Activated CD4-positive, alpha-beta T cell treated with anti-CD3 and anti-CD28 coated beads, Interleukin-2, amount 10 ng/mL, durations not matched to agents 7 days and 5 days (primary cell): ENCODE data around the gene NUP43. TPM values are rescaled to one million over a fixed set of nuclear protein-coding genes. Genes with fewer than 3 reads are reported as not detected.
"Not testable (repeated sequence)": the region's sequence is repeated elsewhere in the genome, so short reads cannot be mapped to it uniquely, and the experiment has no call there.

ENCODE experiments used
- CTCF ChIA-PET: fragments of 350-600 bp; sonication (Branson Sonifier 250); formaldehyde crosslinking; loops from one replicate; lab custom pipeline; 2021; ENCODE audit warnings: antibody characterized with exemption; lab: Charles Lee
- POLR2A ChIA-PET: fragments of 350-600 bp; sonication (Branson Sonifier 250); formaldehyde crosslinking; loops from one replicate; lab custom pipeline; 2021; ENCODE audit warnings: antibody characterized with exemption; lab: Charles Lee
- DNase-seq: peaks from one replicate; pipeline ENCODE4 v3.0.0-alpha.2; 2020
- H3K27ac Mint-ChIP-seq: one replicate; pipeline ENCODE4 v1.8.0; 2021; ENCODE audit warnings: mild to moderate bottlenecking, moderate library complexity, mixed read lengths
- H3K27me3 Mint-ChIP-seq: one replicate; pipeline ENCODE4 v1.8.0; 2021; ENCODE audit warnings: mixed read lengths
- H3K36me3 Mint-ChIP-seq: one replicate; pipeline ENCODE4 v1.8.0; 2021; ENCODE audit warnings: low read depth, mixed read lengths
- H3K4me1 Mint-ChIP-seq: one replicate; pipeline ENCODE4 v1.8.0; 2021; ENCODE audit warnings: mixed read lengths
- H3K4me3 Mint-ChIP-seq: one replicate; pipeline ENCODE4 v1.8.0; 2021; ENCODE audit warnings: mild to moderate bottlenecking, moderate library complexity, mixed read lengths
- H3K9me3 Mint-ChIP-seq: one replicate; pipeline ENCODE4 v1.8.0; 2021; ENCODE audit warnings: mixed read lengths
- total RNA-seq, 2 experiments: library from RNA; stranded (reverse); gene quantifications; one replicate each; pipeline ENCODE4 v1.2.3, GENCODE V29; 2021

Gene NUP43
- total RNA-seq, 2 experiments from 2014 or later, result 59.9 to 74.6 TPM

DNA sequence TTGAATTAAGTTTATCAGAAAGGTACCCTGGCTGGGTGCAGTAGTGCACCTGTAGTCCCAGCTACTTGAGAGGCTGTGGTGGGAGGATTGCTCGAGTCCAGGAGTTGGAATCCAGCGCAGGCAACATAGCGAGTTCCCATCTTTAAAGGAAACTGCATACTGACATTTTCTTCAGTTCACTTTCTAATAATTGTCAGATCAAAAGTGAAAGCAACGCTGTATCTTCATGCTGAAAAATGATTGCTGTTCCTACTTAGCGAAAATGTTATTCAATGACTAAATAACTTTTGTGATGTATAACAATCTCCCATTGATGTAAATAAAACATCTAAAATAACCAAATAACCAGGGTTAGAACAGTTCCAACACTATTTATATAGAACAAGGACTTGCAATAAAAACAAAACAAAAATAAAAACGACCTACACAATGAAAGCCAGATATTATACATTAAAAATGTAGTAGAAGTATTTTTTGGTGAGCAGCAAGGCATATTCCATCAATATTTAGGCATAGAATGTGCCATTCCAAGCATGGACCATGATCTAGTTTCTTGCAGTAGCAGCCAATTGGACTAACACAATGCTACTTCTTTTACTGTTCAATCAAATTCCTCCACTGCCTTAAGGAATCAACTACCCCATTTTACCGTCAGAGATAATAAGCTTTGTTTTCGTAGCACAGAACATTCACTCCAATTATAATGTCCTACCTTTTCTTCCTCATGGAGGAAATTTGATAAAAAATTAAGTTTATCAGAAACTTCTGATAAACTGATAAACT is 30.0 kb downstream of the NUP43 start:
- H3K27me3 Mint-ChIP-seq, result no peaks in the 10 kb centered on the region
- DNase-seq, result no peak
- H3K9me3 Mint-ChIP-seq, result no peaks in the 10 kb centered on the region
- ChIA-PET CTCF (interaction anchor here (1.6 kb wide), 1 partner anchor 11 kb away, joined by 10 read pairs; no protein-coding TSS in a partner anchor), POLR2A (interaction anchor here (0.7 kb wide), 1 partner anchor 12 kb away, joined by 3 read pairs; no protein-coding TSS in a partner anchor)
- H3K36me3 Mint-ChIP-seq, result peaks cover 26% of the 10 kb centered on the region
- peak overlapping the region; percentile 96 for H3K27ac Mint-ChIP-seq
- peaks cover 42% of the 10 kb centered on the region for H3K4me1 Mint-ChIP-seq
- H3K4me3 Mint-ChIP-seq, result peak overlapping the region; percentile 90

DNA sequence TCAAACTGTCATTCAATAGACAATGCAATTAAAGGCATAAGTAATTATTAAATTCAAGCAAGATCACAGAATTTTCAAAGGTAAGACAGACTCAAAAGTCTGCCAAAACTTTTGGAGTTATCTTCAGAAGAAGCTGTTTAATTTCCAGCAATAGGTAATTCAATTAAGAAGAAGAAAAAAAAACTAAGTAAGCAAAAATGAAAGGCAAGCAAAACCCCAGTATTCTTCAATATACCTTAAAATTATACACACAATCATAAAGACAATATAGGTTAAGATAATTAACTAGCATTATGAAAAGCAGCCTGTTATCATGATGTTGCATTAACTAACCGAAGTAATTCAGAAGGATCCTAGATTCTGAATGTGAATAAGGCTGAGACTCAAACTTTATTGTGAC is 31.9 kb downstream of the NUP43 start:
- Mint-ChIP-seq H3K9me3 (no peaks in the 10 kb centered on the region), H3K36me3 (peaks cover 31% of the 10 kb centered on the region), H3K27me3 (no peaks in the 10 kb centered on the region), H3K4me1 (peaks cover 47% of the 10 kb centered on the region), H3K27ac (no peak overlapping the region), H3K4me3 (no peak overlapping the region)
- POLR2A ChIA-PET, result no interaction called here
- DNase-seq, result no peak
- CTCF ChIA-PET, result interaction anchor here (0.9 kb wide), 1 partner anchor 9 kb away, joined by 5 read pairs; no protein-coding TSS in a partner anchor

DNA sequence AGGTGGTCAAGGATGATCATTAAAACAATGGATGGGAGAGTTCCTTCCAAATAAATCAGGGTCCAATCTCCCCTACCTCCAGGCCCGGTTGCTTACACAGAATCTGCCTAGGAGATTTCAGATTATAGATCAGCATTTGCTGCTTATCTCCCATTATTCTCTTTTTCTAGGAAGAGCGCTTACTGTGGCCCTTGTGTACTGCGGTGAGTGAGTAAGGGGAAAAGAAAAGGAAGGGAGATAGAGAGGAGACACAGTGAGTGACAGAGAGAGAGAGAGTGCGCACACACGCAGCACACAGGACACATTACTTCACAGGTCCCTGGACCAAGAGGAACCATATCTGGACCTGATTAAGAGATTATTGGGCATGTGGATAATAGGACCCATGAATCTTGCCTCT is 34.6 kb downstream of the NUP43 start:
- H3K4me1 Mint-ChIP-seq, result peaks cover 44% of the 10 kb centered on the region
- H3K36me3 Mint-ChIP-seq, result peaks cover 30% of the 10 kb centered on the region
- ChIA-PET CTCF (no interaction called here), POLR2A (no interaction called here)
- no peaks in the 10 kb centered on the region for H3K9me3 Mint-ChIP-seq
- no peaks in the 10 kb centered on the region for H3K27me3 Mint-ChIP-seq
- no peak overlapping the region for H3K4me3 Mint-ChIP-seq
- DNase-seq, result no peak
- peak overlapping the region; percentile 36 for H3K27ac Mint-ChIP-seq

DNA sequence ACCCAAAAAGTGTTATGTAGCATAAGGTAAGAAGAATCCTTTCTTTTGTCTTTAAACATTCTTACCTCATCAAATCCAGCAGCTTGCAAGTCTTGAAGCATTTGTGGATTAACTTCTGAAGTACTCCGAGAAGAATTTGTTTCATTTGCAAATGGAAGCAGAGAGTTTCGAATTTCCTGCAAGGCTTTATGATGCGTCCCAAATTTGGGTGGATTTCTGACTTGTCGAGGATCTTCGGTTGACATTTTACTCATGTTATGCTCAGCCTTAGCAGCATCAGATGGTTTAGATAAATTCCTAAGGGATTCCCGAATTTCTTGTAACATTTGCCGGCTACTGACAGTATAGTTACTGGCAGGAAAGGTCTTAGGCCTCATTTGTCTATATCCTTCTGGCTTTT is 44.6 kb downstream of the NUP43 start:
- peaks cover 29% of the 10 kb centered on the region for H3K4me1 Mint-ChIP-seq
- no peak for DNase-seq
- no peaks in the 10 kb centered on the region for H3K27me3 Mint-ChIP-seq
- H3K4me3 Mint-ChIP-seq, result no peak overlapping the region
- CTCF ChIA-PET, result no interaction called here
- no peak overlapping the region for H3K27ac Mint-ChIP-seq
- no peaks in the 10 kb centered on the region for H3K9me3 Mint-ChIP-seq
- POLR2A ChIA-PET, result no interaction called here
- peaks cover 22% of the 10 kb centered on the region for H3K36me3 Mint-ChIP-seq

DNA sequence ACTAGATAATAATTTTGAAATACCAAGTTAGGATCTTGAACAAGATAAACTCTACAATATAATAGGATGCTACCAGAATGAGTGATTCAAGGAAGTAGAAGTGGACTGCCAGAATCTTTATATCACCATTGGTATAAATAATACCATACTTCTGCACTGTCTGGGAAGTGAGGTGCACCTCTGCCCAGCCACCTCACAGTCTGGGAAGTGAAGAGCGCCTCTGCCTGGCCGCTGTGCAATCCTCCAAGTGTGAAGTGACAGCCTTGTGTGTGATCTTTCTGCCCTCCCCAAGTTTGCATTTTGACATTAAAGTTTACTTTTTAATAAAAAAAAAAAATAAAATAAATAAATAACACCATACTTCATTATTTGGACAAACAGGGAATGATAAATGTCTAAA is 47.2 kb downstream of the NUP43 start:
- Mint-ChIP-seq H3K27me3 (no peaks in the 10 kb centered on the region), H3K36me3 (peaks cover 21% of the 10 kb centered on the region), H3K4me1 (peaks cover 23% of the 10 kb centered on the region), H3K4me3 (no peak overlapping the region), H3K9me3 (no peaks in the 10 kb centered on the region), H3K27ac (no peak overlapping the region)
- no peak for DNase-seq
- CTCF ChIA-PET, result interaction anchor here (0.7 kb wide), 1 partner anchor 48 kb away, joined by 4 read pairs; no protein-coding TSS in a partner anchor
- POLR2A ChIA-PET, result no interaction called here

DNA sequence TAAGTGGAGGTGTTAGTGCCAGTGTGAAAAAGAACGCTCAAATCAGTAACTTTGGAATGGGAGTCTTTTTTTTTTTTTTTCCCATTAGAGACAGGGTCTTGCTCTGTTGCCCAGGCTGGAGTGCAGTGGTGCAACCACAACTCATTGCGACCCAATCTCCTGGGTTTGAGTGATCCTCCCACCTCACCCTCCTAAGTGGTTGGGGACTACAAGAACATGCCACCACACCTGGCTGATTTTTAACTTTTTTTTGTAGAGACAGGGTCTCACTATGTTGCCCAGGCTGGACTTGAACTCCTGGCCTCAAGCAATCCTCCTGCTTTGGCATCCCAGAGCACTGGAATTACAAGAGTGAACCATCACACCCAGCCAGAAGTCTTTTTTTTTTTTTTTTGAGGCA is 48.2 kb downstream of the NUP43 start:
- Mint-ChIP-seq H3K27ac (no peak overlapping the region), H3K4me1 (peaks cover 19% of the 10 kb centered on the region), H3K9me3 (no peaks in the 10 kb centered on the region), H3K4me3 (no peak overlapping the region), H3K27me3 (no peaks in the 10 kb centered on the region), H3K36me3 (peaks cover 25% of the 10 kb centered on the region)
- DNase-seq, result no peak
- CTCF ChIA-PET, result interaction anchor here (0.6 to 1.1 kb wide), 2 partner anchors 36 to 461 kb away, joined by 3 to 4 read pairs; no protein-coding TSS in a partner anchor
- POLR2A ChIA-PET, result no interaction called here

DNA sequence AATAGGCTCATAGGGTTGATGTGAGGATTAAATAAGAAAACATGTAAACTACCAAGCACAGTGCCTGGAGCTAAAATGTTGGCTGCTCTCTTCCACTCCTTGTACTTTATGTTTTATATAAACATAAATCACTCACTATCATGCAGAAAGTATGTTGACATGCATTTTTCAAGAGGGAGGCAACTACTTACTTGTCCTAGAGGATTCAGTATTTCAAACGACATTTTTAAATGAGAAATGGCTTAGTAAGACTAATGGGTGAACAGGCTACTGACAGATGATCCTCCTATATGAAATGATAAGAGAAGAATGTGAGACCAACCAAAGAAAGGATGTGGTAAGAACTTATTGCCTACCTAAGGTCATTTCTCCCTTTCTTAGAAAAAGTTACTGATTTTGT is 49.4 kb downstream of the NUP43 start:
- no peak overlapping the region for H3K4me3 Mint-ChIP-seq
- ChIA-PET POLR2A (no interaction called here), CTCF (no interaction called here)
- H3K27me3 Mint-ChIP-seq, result no peaks in the 10 kb centered on the region
- no peaks in the 10 kb centered on the region for H3K9me3 Mint-ChIP-seq
- no peak overlapping the region for H3K27ac Mint-ChIP-seq
- H3K36me3 Mint-ChIP-seq, result peaks cover 33% of the 10 kb centered on the region
- peaks cover 19% of the 10 kb centered on the region for H3K4me1 Mint-ChIP-seq
- no peak for DNase-seq

DNA sequence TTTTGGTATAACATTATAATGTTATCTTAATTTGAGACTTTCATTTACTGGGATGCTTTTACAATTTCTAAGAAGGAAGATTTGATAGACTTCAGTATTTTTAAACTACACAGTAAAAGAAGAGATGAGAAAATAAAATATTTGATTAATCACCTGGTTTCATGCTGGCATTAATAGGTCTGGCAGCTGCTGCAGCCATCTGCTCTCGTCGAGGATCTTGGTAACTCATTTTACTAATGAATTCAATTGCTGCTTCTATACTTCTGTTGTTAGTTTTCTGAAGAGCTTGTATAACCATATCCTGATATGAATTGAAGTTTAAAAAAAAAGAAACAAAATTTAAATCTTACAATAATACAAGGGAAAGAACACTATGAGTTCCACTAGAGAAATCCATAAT is 51.4 kb downstream of the NUP43 start:
- Mint-ChIP-seq H3K36me3 (peaks cover 34% of the 10 kb centered on the region), H3K27ac (no peak overlapping the region), H3K4me3 (no peak overlapping the region), H3K4me1 (peaks cover 18% of the 10 kb centered on the region), H3K9me3 (no peaks in the 10 kb centered on the region), H3K27me3 (no peaks in the 10 kb centered on the region)
- CTCF ChIA-PET, result interaction anchor here (1.0 kb wide), 1 partner anchor 17 kb away, joined by 3 read pairs; no protein-coding TSS in a partner anchor
- no peak for DNase-seq
- POLR2A ChIA-PET, result no interaction called here

DNA sequence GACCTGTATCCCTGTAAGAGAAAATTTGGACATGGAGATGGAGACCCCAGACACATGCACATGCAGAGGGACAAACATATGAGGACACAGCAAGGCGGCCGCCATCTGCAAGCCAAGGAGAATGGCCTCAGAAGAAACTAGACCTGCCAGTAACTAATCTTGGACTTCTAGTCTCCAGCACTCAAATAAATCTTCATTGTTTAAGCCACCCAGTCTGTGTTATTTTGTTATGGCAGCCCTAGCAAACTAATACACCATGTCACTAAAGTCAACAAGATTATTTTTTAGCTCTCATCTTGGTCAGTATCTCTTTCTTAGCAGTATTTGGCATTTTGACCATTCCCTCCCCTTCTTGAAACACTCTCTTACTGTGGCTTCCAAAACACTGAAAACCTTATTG is 55.1 kb downstream of the NUP43 start:
- no peak for DNase-seq
- ChIA-PET CTCF (no interaction called here), POLR2A (no interaction called here)
- Mint-ChIP-seq H3K9me3 (no peaks in the 10 kb centered on the region), H3K27me3 (no peaks in the 10 kb centered on the region), H3K4me3 (no peak overlapping the region), H3K36me3 (peaks cover 43% of the 10 kb centered on the region), H3K27ac (no peak overlapping the region), H3K4me1 (peaks cover 26% of the 10 kb centered on the region)

DNA sequence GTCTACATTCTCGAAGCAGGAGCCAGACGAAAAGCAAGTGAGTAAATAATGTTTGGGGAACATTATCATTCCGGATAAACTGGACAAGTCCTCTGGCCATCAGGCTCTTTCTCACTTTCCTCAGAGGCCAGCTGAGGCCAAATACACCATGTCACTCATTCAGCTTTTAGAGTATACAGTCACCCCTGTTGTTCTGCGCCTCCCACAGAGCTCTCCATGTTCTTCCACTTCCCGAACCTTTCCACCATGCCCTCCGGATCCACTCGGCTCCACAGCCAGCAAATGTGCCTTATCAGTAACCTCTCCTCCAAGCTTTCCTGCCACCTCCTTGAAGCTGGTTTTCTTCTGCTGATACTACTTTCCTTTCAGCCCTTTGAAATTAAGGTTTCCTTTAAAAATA is 60.1 kb downstream of the NUP43 start:
- POLR2A ChIA-PET, result interaction anchor here (0.7 kb wide), 2 partner anchors 32 to 111 kb away, joined by 4 to 17 read pairs; partner anchors contain the start of gene LATS1
- H3K4me3 Mint-ChIP-seq, result no peak overlapping the region

DNA sequence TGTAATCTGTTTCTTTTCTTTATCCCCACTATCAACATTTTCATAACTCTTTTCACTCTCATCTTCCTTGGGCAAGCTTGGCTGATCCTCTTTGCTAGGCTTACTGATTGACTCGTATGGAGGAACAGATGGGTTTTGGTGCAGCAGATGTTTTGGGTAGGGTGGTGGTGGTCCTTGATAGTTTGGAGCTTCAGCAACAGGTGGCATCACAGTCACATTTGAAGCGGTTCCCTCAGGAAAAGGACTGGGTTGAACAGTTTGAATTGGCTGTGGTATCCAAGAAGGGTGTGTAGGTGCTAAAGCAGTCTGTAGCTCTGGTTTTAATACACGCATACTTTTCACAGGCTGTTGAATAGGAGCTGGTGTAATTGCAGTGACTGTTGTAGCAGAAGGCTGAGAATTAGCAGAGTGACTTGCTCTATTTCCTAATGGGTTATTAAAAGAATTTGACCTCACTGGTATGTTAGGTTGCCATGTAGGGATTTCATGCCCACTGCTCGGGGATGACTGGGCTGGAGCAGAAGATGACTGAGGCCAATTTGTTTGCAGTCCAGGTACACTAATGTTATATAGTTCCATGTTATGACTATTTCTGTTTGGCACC is 63.0 kb downstream of the NUP43 start:
- Mint-ChIP-seq H3K9me3 (no peaks in the 10 kb centered on the region), H3K36me3 (peaks cover 41% of the 10 kb centered on the region), H3K4me3 (no peak overlapping the region), H3K27me3 (no peaks in the 10 kb centered on the region), H3K27ac (no peak overlapping the region), H3K4me1 (peaks cover 21% of the 10 kb centered on the region)
- ChIA-PET POLR2A (no interaction called here), CTCF (no interaction called here)
- no peak for DNase-seq

More for the DNA sequence above, 60.1 kb downstream of the NUP43 start:
- Mint-ChIP-seq H3K9me3 (no peaks in the 10 kb centered on the region), H3K27ac (peak overlapping the region; percentile 34), H3K4me1 (peaks cover 32% of the 10 kb centered on the region), H3K27me3 (no peaks in the 10 kb centered on the region), H3K36me3 (peaks cover 37% of the 10 kb centered on the region)
- CTCF ChIA-PET, result interaction anchor here (0.7 to 0.9 kb wide), 2 partner anchors 26 to 32 kb away, joined by 3 to 4 read pairs; no protein-coding TSS in a partner anchor
- no peak for DNase-seq

DNA sequence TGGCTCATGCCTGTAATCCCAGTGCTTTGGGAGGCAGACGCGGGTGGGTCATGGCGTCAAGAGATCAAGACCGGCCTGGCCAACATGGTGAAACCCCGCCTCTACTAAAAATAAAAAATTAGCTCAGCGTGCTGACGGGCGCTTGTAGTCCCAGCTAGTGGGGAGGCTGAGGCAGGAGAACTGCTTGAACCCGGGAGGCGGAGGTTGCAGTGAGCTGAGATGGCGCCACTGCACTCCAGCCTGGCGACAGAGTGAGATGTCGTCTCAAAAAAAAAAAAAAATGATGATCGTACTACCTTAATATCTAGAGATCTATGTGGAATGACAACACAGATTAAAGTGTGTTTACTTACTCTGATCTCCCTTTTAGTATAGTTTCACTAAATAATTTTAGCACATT is 64.5 kb downstream of the NUP43 start:
- H3K27ac Mint-ChIP-seq, H3K4me3 Mint-ChIP-seq, DNase-seq, CTCF ChIA-PET, POLR2A ChIA-PET, H3K9me3 Mint-ChIP-seq, H3K27me3 Mint-ChIP-seq: not testable (repeated sequence)
- peaks cover 49% of the 10 kb centered on the region for H3K36me3 Mint-ChIP-seq
- peaks cover 14% of the 10 kb centered on the region for H3K4me1 Mint-ChIP-seq

DNA sequence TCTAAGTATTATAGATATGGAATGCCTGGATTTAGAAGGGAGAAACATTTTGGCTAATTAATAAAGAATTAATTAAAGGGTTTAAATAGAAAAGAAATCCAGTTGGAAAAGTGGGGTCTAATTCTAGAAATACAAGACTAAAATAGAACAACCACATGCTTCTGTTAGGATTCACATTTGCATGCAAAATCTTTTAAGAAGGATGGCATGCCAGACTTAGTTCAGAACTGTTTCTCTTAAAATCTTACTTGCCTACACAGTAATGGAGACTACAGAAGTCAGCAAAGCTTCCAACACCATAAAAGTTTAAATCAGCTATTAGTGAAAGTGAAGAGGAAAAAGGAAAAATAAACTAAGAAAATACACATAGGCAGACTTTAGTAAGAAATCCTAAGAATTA is 65.1 kb downstream of the NUP43 start:
- Mint-ChIP-seq H3K4me1 (peaks cover 7% of the 10 kb centered on the region), H3K9me3 (no peaks in the 10 kb centered on the region), H3K4me3 (no peak overlapping the region), H3K36me3 (peaks cover 48% of the 10 kb centered on the region), H3K27me3 (no peaks in the 10 kb centered on the region), H3K27ac (no peak overlapping the region)
- DNase-seq, result no peak
- ChIA-PET CTCF (no interaction called here), POLR2A (no interaction called here)
